GM13977 (cell line): ENCODE data around the gene NUP214.

Experiments used
- DNase-seq: peaks from one replicate; pipeline ENCODE4 v3.0.0; 2012; ENCODE audit warnings: low spot score
- CTCF ChIP-seq: IDR thresholded peaks from 2 replicates; pipeline ENCODE4 v1.5.1; 2012; ENCODE audit warnings: mild to moderate bottlenecking, control low read depth; ENCODE audit not compliant: insufficient read depth; ENCODE audit errors: extremely low read depth, missing control alignments
- in situ Hi-C: fragments of 300-500 bp; cut with MboI; formaldehyde crosslinking; loops from one replicate; pipeline ENCODE4 v1.12.0; 2022; ENCODE audit warnings: low sequenced_read_pairs, low pct_unique_long_range_greater_than_20kb, mixed read lengths, inconsistent platforms; ENCODE audit not compliant: unreplicated experiment

NUP214 gene

GRCh38 chr9:131178926-131179325 lies 53.5 kb downstream of the NUP214 start:
- no peak for TF ChIP-seq CTCF
- no peak for DNase-seq
- in situ Hi-C loops = loop anchor here (10.0 kb wide), 1 partner anchor 156 kb away; no protein-coding TSS in a partner anchor

GRCh38 chr9:131179561-131180219 lies 54.3 kb downstream of the NUP214 start:
- peak; percentile 31 for DNase-seq
- no peak for TF ChIP-seq CTCF
- in situ Hi-C loops = loop anchor here (10.0 kb wide), 1 partner anchor 155 kb away; no protein-coding TSS in a partner anchor

GRCh38 chr9:131180454-131180853 lies 55.1 kb downstream of the NUP214 start:
- in situ Hi-C loops = no loop called here
- DNase-seq = no peak
- no peak for TF ChIP-seq CTCF

GRCh38 chr9:131181091-131181681 lies 55.8 kb downstream of the NUP214 start:
- in situ Hi-C loops = no loop called here
- peak; percentile 0 for TF ChIP-seq CTCF

GRCh38 chr9:131185924-131186323 lies 60.5 kb downstream of the NUP214 start:
- in situ Hi-C loops = no loop called here
- TF ChIP-seq CTCF = no peak
- DNase-seq = no peak

More at GRCh38 chr9:131181091-131181681, 55.8 kb downstream of the NUP214 start:
- DNase-seq = no peak

GRCh38 chr9:131186622-131187021 lies 61.2 kb downstream of the NUP214 start:
- in situ Hi-C loops = no loop called here
- no peak for TF ChIP-seq CTCF
- no peak for DNase-seq
